HepG2 (cell line): ENCODE results near the gene LITAF. TPM values are rescaled to one million over a fixed set of nuclear protein-coding genes. Genes with fewer than 3 reads are reported as not detected.

Source experiments
- BRD4 ChIP-seq: sonication (generic); formaldehyde crosslinking; IDR thresholded peaks from 2 replicates; pipeline ENCODE4 v1.4.0; 2020; ENCODE audit warnings: missing genetic modification reagents
- CENPT ChIP-seq: sonication (generic); formaldehyde crosslinking; IDR thresholded peaks from 2 replicates; pipeline ENCODE4 v1.8.0; 2022; ENCODE audit warnings: low read depth, mild to moderate bottlenecking, moderate library complexity, missing genetic modification reagents
- CSRNP2 ChIP-seq: sonication (generic); formaldehyde crosslinking; conservative IDR thresholded peaks from 2 replicates; pipeline ENCODE4 v1.8.0; 2022; ENCODE audit warnings: low read depth, missing genetic modification reagents
- HNF1A ChIP-seq, 2 experiments: sonication (generic) in 1 of 2; formaldehyde crosslinking in 1 of 2; IDR thresholded peaks; 2 replicates each; pipeline versions ENCODE4 v1.4.0 to v1.6.1; 2016 to 2020; ENCODE audit warnings: borderline replicate concordance in 1 of 2, low read depth in 1 of 2, mild to moderate bottlenecking in 1 of 2, missing genetic modification reagents in 1 of 2
- JUNB ChIP-seq: sonication (generic); formaldehyde crosslinking; IDR thresholded peaks from 2 replicates; pipeline ENCODE4 v1.8.0; 2022; ENCODE audit warnings: missing genetic modification reagents, mild to moderate bottlenecking, borderline replicate concordance
- MYNN ChIP-seq: sonication (generic); formaldehyde crosslinking; IDR thresholded peaks from 2 replicates; pipeline ENCODE4 v1.4.0; 2020; ENCODE audit warnings: mild to moderate bottlenecking, low read depth, missing genetic modification reagents
- MZF1 ChIP-seq: sonication (generic); formaldehyde crosslinking; IDR thresholded peaks from 2 replicates; pipeline ENCODE4 v1.8.1; 2023; ENCODE audit warnings: mild to moderate bottlenecking, missing genetic modification reagents, borderline replicate concordance
- ZNF12 ChIP-seq: sonication (generic); formaldehyde crosslinking; IDR thresholded peaks from 2 replicates; pipeline ENCODE4 v1.5.0; 2020; ENCODE audit warnings: missing genetic modification reagents
- ZNF230 ChIP-seq: sonication (generic); formaldehyde crosslinking; IDR thresholded peaks from 2 replicates; pipeline ENCODE4 v1.4.0; 2020; ENCODE audit warnings: mild to moderate bottlenecking, missing genetic modification reagents
- ZNF383 ChIP-seq: sonication (generic); formaldehyde crosslinking; IDR thresholded peaks from 2 replicates; pipeline ENCODE4 v1.4.0; 2020; ENCODE audit warnings: missing genetic modification reagents, mild to moderate bottlenecking, borderline replicate concordance
- ZSCAN29 ChIP-seq: sonication (generic); formaldehyde crosslinking; conservative IDR thresholded peaks from 2 replicates; pipeline ENCODE4 v1.4.0; 2020; ENCODE audit warnings: mild to moderate bottlenecking, missing genetic modification reagents
- polyA plus RNA-seq, 8 experiments: library from polyadenylated mRNA; depleted of rRNA in 3 of 8; stranded (reverse) in 7 of 8; unstranded in 1 of 8; fragments of >200 nt; fragmentation: Illumina TruSeq in 4 of 8; extraction: Trizol in 4 of 8; gene quantifications; 2 replicates each; pipeline versions ENCODE4 v1.2.1 to v1.2.3, GENCODE V29; 2011 to 2016; ENCODE audit warnings: low read depth in 4 of 8, missing spikeins in 1 of 8, mixed read lengths in 1 of 8; ENCODE audit not compliant: insufficient read depth in 1 of 8
- total RNA-seq, 5 experiments: library from RNA; depleted of rRNA; stranded (reverse); fragments of >200 nt; fragmentation: Illumina TruSeq; extraction: Trizol; gene quantifications; 2 replicates each; pipeline ENCODE4 v1.2.3, GENCODE V29; 2016; ENCODE audit warnings: low read depth in 1 of 5
- TF ChIP-seq, protein P1 (sequence below): sonication (generic); formaldehyde crosslinking; IDR thresholded peaks from 2 replicates; pipeline ENCODE4 v1.5.0; 2020; ENCODE audit warnings: mild to moderate bottlenecking, missing genetic modification reagents
- TF ChIP-seq, protein P2 (sequence below): sonication (generic); formaldehyde crosslinking; IDR thresholded peaks from 2 replicates; pipeline ENCODE4 v1.4.0; 2020; ENCODE audit warnings: missing genetic modification reagents
- TF ChIP-seq, protein P3 (sequence below): sonication (generic); formaldehyde crosslinking; IDR thresholded peaks from 2 replicates; pipeline ENCODE4 v1.5.1; 2020; ENCODE audit warnings: missing genetic modification reagents, mild to moderate bottlenecking, borderline replicate concordance
- TF ChIP-seq, protein P4 (sequence below): IDR thresholded peaks from 2 replicates; pipeline ENCODE4 v1.6.1; 2016; ENCODE audit warnings: missing genetic modification reagents, missing compliant biosample characterization
- TF ChIP-seq, protein P5 (sequence below): sonication (generic); formaldehyde crosslinking; IDR thresholded peaks from 2 replicates; pipeline ENCODE4 v1.8.0; 2022; ENCODE audit warnings: mild to moderate bottlenecking, missing genetic modification reagents, moderate library complexity

The LITAF gene
- total and polyA plus RNA-seq, 2 of the 13 experiments (the other 11 are each of a cell fraction or from before 2014, with no cell fraction given): 80.1 to 141 TPM

DNA sequence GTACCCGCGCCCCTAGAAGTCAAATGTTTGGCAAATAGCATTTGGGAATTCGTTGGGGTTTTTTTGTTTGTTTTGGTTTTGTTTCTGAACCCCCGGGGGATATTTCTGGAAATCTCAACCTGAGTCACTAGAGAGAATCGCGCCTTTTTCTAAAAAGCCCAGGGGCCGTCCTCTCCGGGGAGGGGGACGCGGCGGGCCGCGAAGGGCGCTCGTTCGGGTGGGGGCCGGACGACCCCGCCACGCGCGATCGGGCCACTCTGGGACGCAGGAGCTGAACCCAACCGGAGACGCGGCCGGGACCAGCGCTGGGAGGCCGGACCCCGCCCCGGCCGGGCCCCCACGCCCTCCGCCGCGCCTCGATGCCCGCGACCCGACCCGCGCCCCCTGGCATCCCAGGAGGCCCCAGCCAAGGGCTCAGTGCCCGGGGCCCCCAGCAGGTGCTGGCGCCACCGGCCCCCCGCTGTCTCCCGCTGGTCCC is 302 bp downstream of the LITAF start (continued):
- TF ChIP-seq, protein P1, sequence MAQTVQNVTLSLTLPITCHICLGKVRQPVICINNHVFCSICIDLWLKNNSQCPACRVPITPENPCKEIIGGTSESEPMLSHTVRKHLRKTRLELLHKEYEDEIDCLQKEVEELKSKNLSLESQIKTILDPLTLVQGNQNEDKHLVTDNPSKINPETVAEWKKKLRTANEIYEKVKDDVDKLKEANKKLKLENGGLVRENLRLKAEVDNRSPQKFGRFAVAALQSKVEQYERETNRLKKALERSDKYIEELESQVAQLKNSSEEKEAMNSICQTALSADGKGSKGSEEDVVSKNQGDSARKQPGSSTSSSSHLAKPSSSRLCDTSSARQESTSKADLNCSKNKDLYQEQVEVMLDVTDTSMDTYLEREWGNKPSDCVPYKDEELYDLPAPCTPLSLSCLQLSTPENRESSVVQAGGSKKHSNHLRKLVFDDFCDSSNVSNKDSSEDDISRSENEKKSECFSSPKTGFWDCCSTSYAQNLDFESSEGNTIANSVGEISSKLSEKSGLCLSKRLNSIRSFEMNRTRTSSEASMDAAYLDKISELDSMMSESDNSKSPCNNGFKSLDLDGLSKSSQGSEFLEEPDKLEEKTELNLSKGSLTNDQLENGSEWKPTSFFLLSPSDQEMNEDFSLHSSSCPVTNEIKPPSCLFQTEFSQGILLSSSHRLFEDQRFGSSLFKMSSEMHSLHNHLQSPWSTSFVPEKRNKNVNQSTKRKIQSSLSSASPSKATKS (CRISPR knock-in tag): no peak
- no peak for TF ChIP-seq BRD4
- TF ChIP-seq, protein P2, sequence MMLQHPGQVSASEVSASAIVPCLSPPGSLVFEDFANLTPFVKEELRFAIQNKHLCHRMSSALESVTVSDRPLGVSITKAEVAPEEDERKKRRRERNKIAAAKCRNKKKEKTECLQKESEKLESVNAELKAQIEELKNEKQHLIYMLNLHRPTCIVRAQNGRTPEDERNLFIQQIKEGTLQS: no peak
- no peak for TF ChIP-seq MYNN (CRISPR knock-in tag)
- TF ChIP-seq HNF1A (IDR thresholded peaks at IDR 0.05; ENCODE audit: low read depth): no peak
- TF ChIP-seq HNF1A (CRISPR knock-in tag; IDR thresholded peaks at IDR 0.05; ENCODE audit: borderline replicate concordance): no peak
- no peak for TF ChIP-seq JUNB (CRISPR knock-in tag)
- 0 out of 2 replicates have a peak, but pooled peaks have one; percentile 49 for TF ChIP-seq CENPT (CRISPR knock-in tag)
- TF ChIP-seq, protein P3, sequence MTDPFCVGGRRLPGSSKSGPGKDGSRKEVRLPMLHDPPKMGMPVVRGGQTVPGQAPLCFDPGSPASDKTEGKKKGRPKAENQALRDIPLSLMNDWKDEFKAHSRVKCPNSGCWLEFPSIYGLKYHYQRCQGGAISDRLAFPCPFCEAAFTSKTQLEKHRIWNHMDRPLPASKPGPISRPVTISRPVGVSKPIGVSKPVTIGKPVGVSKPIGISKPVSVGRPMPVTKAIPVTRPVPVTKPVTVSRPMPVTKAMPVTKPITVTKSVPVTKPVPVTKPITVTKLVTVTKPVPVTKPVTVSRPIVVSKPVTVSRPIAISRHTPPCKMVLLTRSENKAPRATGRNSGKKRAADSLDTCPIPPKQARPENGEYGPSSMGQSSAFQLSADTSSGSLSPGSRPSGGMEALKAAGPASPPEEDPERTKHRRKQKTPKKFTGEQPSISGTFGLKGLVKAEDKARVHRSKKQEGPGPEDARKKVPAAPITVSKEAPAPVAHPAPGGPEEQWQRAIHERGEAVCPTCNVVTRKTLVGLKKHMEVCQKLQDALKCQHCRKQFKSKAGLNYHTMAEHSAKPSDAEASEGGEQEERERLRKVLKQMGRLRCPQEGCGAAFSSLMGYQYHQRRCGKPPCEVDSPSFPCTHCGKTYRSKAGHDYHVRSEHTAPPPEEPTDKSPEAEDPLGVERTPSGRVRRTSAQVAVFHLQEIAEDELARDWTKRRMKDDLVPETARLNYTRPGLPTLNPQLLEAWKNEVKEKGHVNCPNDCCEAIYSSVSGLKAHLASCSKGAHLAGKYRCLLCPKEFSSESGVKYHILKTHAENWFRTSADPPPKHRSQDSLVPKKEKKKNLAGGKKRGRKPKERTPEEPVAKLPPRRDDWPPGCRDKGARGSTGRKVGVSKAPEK: no peak
- TF ChIP-seq ZSCAN29: no peak
- TF ChIP-seq, protein P4, sequence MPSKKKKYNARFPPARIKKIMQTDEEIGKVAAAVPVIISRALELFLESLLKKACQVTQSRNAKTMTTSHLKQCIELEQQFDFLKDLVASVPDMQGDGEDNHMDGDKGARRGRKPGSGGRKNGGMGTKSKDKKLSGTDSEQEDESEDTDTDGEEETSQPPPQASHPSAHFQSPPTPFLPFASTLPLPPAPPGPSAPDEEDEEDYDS (CRISPR knock-in tag): no peak
- TF ChIP-seq MZF1: no peak
- TF ChIP-seq CSRNP2 (CRISPR knock-in tag): 0 out of 2 replicates have a peak, but pooled peaks have one; percentile 77
- TF ChIP-seq, protein P5, sequence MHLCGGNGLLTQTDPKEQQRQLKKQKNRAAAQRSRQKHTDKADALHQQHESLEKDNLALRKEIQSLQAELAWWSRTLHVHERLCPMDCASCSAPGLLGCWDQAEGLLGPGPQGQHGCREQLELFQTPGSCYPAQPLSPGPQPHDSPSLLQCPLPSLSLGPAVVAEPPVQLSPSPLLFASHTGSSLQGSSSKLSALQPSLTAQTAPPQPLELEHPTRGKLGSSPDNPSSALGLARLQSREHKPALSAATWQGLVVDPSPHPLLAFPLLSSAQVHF (CRISPR knock-in tag): no peak; the same call in 1 of the 2 replicates
- TF ChIP-seq ZNF383 (CRISPR knock-in tag): no peak
- TF ChIP-seq ZNF12 (CRISPR knock-in tag): no peak
- TF ChIP-seq ZNF230: no peak
